ENCODE results near the gene DLX3.

DNA sequence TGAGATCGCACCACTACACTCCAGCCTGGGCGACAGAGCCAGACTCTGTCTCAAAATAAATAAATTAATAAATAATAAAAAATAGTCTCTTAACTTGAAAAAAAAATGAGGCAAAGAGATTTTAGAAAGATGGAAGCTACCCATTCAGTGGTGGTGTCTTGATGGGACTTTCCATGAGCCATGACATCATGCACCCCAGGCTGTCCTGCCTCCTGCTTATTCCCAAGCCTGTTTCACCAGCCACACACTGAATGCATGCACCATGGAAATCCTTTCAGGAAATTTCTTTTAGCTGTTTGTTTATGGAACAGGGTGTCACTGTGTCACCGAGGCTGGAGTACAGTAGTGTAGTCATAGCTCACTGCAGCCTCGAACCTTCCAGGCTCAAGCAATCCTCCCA lies 8.9 kb upstream of the DLX3 start:
- TF ChIP-seq RARB (CRISPR knock-in tag; IDR thresholded peaks at IDR 0.05) (no peak), TOX (CRISPR knock-in tag; IDR thresholded peaks at IDR 0.05; ENCODE audit: borderline replicate concordance) (no peak), ZC3H10 (CRISPR knock-in tag; IDR thresholded peaks at IDR 0.05) (no peak), SNAI2 (CRISPR knock-in tag; IDR thresholded peaks at IDR 0.05) (no peak)
- TF ChIP-seq, protein P1, sequence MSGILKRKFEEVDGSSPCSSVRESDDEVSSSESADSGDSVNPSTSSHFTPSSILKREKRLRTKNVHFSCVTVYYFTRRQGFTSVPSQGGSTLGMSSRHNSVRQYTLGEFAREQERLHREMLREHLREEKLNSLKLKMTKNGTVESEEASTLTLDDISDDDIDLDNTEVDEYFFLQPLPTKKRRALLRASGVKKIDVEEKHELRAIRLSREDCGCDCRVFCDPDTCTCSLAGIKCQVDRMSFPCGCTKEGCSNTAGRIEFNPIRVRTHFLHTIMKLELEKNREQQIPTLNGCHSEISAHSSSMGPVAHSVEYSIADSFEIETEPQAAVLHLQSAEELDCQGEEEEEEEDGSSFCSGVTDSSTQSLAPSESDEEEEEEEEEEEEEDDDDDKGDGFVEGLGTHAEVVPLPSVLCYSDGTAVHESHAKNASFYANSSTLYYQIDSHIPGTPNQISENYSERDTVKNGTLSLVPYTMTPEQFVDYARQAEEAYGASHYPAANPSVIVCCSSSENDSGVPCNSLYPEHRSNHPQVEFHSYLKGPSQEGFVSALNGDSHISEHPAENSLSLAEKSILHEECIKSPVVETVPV (CRISPR knock-in tag; IDR thresholded peaks at IDR 0.05), result no peak
